22Rv1 (cell line): Measurements from ENCODE around the gene RNF111.

Experiments
- ZFX ChIP-seq: fragments of 450-650 bp; IDR thresholded peaks from 2 replicates; pipeline ENCODE4 v1.6.1; 2017; ENCODE audit warnings: antibody characterized with exemption, borderline replicate concordance
- TF ChIP-seq, protein P1 (sequence below): fragments of 450-650 bp; IDR thresholded peaks from 2 replicates; pipeline ENCODE4 v1.5.1; 2017; ENCODE audit warnings: mild to moderate bottlenecking

DNA sequence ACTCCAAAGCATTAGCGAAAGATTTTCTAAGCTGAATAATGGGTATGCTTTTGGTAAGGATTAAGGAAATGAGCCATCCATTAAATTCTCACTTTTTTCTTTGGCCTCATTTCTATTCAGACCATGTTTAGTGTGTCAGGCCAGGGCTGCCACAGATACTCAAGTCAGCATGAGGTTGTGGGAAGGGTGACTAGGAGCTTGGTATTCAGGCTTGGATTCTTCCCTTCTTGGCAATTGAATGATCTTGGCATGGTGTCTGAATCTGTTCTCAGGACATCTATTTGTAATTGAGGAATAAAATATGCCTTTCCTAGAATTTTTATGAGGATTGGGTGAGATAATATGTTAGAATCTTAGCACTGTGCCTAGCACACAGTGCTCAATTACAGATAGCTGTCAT lies 128.7 kb downstream of the RNF111 start:
- TF ChIP-seq, protein P1, sequence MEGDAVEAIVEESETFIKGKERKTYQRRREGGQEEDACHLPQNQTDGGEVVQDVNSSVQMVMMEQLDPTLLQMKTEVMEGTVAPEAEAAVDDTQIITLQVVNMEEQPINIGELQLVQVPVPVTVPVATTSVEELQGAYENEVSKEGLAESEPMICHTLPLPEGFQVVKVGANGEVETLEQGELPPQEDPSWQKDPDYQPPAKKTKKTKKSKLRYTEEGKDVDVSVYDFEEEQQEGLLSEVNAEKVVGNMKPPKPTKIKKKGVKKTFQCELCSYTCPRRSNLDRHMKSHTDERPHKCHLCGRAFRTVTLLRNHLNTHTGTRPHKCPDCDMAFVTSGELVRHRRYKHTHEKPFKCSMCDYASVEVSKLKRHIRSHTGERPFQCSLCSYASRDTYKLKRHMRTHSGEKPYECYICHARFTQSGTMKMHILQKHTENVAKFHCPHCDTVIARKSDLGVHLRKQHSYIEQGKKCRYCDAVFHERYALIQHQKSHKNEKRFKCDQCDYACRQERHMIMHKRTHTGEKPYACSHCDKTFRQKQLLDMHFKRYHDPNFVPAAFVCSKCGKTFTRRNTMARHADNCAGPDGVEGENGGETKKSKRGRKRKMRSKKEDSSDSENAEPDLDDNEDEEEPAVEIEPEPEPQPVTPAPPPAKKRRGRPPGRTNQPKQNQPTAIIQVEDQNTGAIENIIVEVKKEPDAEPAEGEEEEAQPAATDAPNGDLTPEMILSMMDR: no peak
- no peak for TF ChIP-seq ZFX
